ENCODE measurements around the gene CDK16. TPM values are rescaled to one million over a fixed set of nuclear protein-coding genes. Genes with fewer than 3 reads are reported as not detected.
A peak's percentile ranks its signal among the peaks of the same experiment; 100 is the strongest.

The CDK16 gene
- total and polyA plus RNA-seq, 9 of the 15 experiments (the other 6 are each of a cell fraction or from before 2014, with no cell fraction given) = 3.9 to 104 (median 57.5) TPM

- H3K9me3 ChIP-seq (replicated peaks; ENCODE audit: control insufficient read depth, insufficient read depth, low read depth, low read length) = no peaks in the 10 kb centered on the region
- ATAC-seq (no peak), FAIRE-seq (no peak), DNase-seq (ENCODE audit: extremely low read depth in 1 of 4, low spot score in 3 of 4) (peak in 2 of 4 experiments; percentile 21 to 25)
- H3K36me3 ChIP-seq (ENCODE audit: control insufficient read depth, insufficient read depth, low read length) = peaks cover 97% of the 10 kb centered on the region; the same call in 2 of the 3 replicates
- H3K4me3 ChIP-seq = no peak overlapping the region
- H3K79me2 ChIP-seq (ENCODE audit: control insufficient read depth, insufficient read depth, low read length) = peaks cover 23% of the 10 kb centered on the region
- POLR2A ChIA-PET = interaction anchor here (0.5 to 3.0 kb wide), 3 partner anchors 11 to 106 kb away, joined by 3 to 20 read pairs (median 3); partner anchors contain the start of gene CDK16
- no peak overlapping the region for H2AFZ ChIP-seq (ENCODE audit: low read depth, low read length)
- CTCF ChIA-PET (ENCODE audit: low intra/inter-chr PET ratio) = no interaction called here
- TF ChIP-seq ZBTB12 (CRISPR knock-in tag; IDR thresholded peaks at IDR 0.05) (no peak), PHB2 (IDR thresholded peaks at IDR 0.05; ENCODE audit: low read depth) (no peak), ZNF398 (CRISPR knock-in tag; IDR thresholded peaks at IDR 0.05) (no peak), CREB1 (IDR thresholded peaks at IDR 0.05) (no peak), CREB1 (CRISPR knock-in tag; IDR thresholded peaks at IDR 0.05) (no peak), ILK (tag; IDR thresholded peaks at IDR 0.05; ENCODE audit: borderline replicate concordance, low read depth) (no peak), LARP7 (IDR thresholded peaks at IDR 0.05) (no peak), ZBTB33 (CRISPR knock-in tag; IDR thresholded peaks at IDR 0.05) (no peak), THRB (CRISPR knock-in tag; conservative IDR thresholded peaks at IDR 0.05) (no peak), RFX1 (IDR thresholded peaks at IDR 0.05) (no peak), CBFA2T2 (conservative IDR thresholded peaks at IDR 0.05) (no peak), ZNF277 (CRISPR knock-in tag; IDR thresholded peaks at IDR 0.05; ENCODE audit: borderline replicate concordance) (no peak), NCOR1 (IDR thresholded peaks at IDR 0.05) (no peak), MEIS2 (IDR thresholded peaks at IDR 0.05; ENCODE audit: partially characterized antibody) (no peak)
- H3K4me2 ChIP-seq (ENCODE audit: insufficient read depth, low read length) = no peak overlapping the region
- H3K9ac ChIP-seq (ENCODE audit: insufficient read depth in 1 of 2, low read depth in 2 of 2, low read length in 2 of 2) = no peak overlapping the region
- no peak overlapping the region for H3K27ac ChIP-seq (ENCODE audit: extremely low read depth, low read depth, low read length)
- H4K20me1 ChIP-seq (replicated peaks; ENCODE audit: control insufficient read depth, insufficient read depth, low read length) = peaks cover 13% of the 10 kb centered on the region
- intact Hi-C loops (cut with micrococcal nuclease) (no loop called here), in situ Hi-C loops (cut with MboI) (no loop called here)
- H3K9me1 ChIP-seq (ENCODE audit: control insufficient read depth, insufficient read depth, low read length) = peaks cover 3% of the 10 kb centered on the region
- H3K27me3 ChIP-seq (ENCODE audit: control insufficient read depth in 2 of 2, insufficient read depth in 2 of 2, low read length in 2 of 2) = no peaks in the 10 kb centered on the region
- 91% methylated on average over 9 of the region's 9 CpGs for WGBS (ENCODE audit: insufficient coverage, low coverage, missing lambda C conversion rate)
- H3K4me1 ChIP-seq (replicated peaks in 1 of 2; ENCODE audit: control insufficient read depth in 2 of 2, insufficient read depth in 2 of 2, low read length in 2 of 2) = peaks cover 3% of the 10 kb centered on the region in 2 experiments; a peak in 3 of 5 replicates
- BruUV-seq (replicated peaks) = no TSS peak
Observed at GRCh38 chrX:47200385-47201150, 17.9 kb upstream of the CDK16 start.
